ENCODE data around the gene TEX2. TPM values are rescaled to one million over a fixed set of nuclear protein-coding genes. Genes with fewer than 3 reads are reported as not detected.

Gene TEX2
- total and polyA plus RNA-seq, 2 experiments from 2014 or later = 7.5 to 17.7 TPM

GRCh38 chr17:64209356-64209941 is 53.6 kb downstream of the TEX2 start:
- no peak overlapping the region for H3K27ac Mint-ChIP-seq
- H3K79me2 ChIP-seq (replicated peaks; ENCODE audit: insufficient read depth) = peaks cover 25% of the 10 kb centered on the region
- no peak overlapping the region for H2AFZ ChIP-seq
- peaks cover 19% of the 10 kb centered on the region for H3K4me1 Mint-ChIP-seq
- peak; percentile 37 for ATAC-seq
- no peak overlapping the region for H3K4me3 ChIP-seq
- H3K36me3 ChIP-seq (ENCODE audit: insufficient read depth) = 0 out of 2 replicates have a peak, but pooled peaks cover 6% of the 10 kb centered on the region
- TF ChIP-seq ZNF114 (CRISPR knock-in tag; IDR thresholded peaks at IDR 0.05) (no peak), CTCF (conservative IDR thresholded peaks at IDR 0.05; ENCODE audit: low read depth in 2 of 2) (no peak), NANOG (IDR thresholded peaks at IDR 0.05; ENCODE audit: borderline replicate concordance) (no peak), ZNF462 (CRISPR knock-in tag; IDR thresholded peaks at IDR 0.05) (no peak), STAT1 (IDR thresholded peaks at IDR 0.05; ENCODE audit: unreplicated experiment) (no peak), POLR2AphosphoS5 (IDR thresholded peaks at IDR 0.05; ENCODE audit: low read depth) (no peak), CREB1 (CRISPR knock-in tag; IDR thresholded peaks at IDR 0.05; ENCODE audit: low read depth) (no peak), JUNB (IDR thresholded peaks at IDR 0.05; ENCODE audit: unreplicated experiment) (no peak), EZH2 (IDR thresholded peaks at IDR 0.05; ENCODE audit: low read depth, unreplicated experiment) (no peak), ETS1 (IDR thresholded peaks at IDR 0.05) (no peak), REST (IDR thresholded peaks at IDR 0.05; ENCODE audit: unreplicated experiment) (no peak), EZH2phosphoT487 (IDR thresholded peaks at IDR 0.05; ENCODE audit: unreplicated experiment) (no peak), ZNF331 (CRISPR knock-in tag; IDR thresholded peaks at IDR 0.05; ENCODE audit: low read depth) (no peak)
- peaks cover 26% of the 10 kb centered on the region for H3K4me1 ChIP-seq (ENCODE audit: insufficient read depth)
- H4K20me1 ChIP-seq (replicated peaks; ENCODE audit: insufficient read depth) = no peaks in the 10 kb centered on the region
- H3K27me3 ChIP-seq (ENCODE audit: insufficient read depth) = no peaks in the 10 kb centered on the region
- H3K36me3 Mint-ChIP-seq (ENCODE audit: low read depth) = peaks cover 18% of the 10 kb centered on the region; the same call in 2 of the 3 replicates
- 0 out of 2 replicates have a peak overlapping the region, but pooled peaks have one; percentile 19 for H3K4me2 ChIP-seq
- no peaks in the 10 kb centered on the region for H3F3A ChIP-seq (replicated peaks; ENCODE audit: low read depth)
- H3K4me3 Mint-ChIP-seq = no peak overlapping the region
- no peaks in the 10 kb centered on the region for H3K9me3 Mint-ChIP-seq
- no peak for DNase-seq (ENCODE audit: low spot score)
- H3K27ac ChIP-seq (ENCODE audit: low read depth) = no peak overlapping the region
- no peaks in the 10 kb centered on the region; the same call in 1 of the 2 replicates for H3K9me2 ChIP-seq (ENCODE audit: insufficient read depth)
- H3K27me3 Mint-ChIP-seq (ENCODE audit: insufficient read depth, low read depth, poor library complexity) = peaks cover 4% of the 10 kb centered on the region
